Measurements from ENCODE around the gene TACC2. TPM values are rescaled to one million over a fixed set of nuclear protein-coding genes. Genes with fewer than 3 reads are reported as not detected.

The TACC2 gene
- total and polyA plus RNA-seq, 2 donors (not counting 1 experiment from before 2014, with no cell fraction given) = not detected

DNA sequence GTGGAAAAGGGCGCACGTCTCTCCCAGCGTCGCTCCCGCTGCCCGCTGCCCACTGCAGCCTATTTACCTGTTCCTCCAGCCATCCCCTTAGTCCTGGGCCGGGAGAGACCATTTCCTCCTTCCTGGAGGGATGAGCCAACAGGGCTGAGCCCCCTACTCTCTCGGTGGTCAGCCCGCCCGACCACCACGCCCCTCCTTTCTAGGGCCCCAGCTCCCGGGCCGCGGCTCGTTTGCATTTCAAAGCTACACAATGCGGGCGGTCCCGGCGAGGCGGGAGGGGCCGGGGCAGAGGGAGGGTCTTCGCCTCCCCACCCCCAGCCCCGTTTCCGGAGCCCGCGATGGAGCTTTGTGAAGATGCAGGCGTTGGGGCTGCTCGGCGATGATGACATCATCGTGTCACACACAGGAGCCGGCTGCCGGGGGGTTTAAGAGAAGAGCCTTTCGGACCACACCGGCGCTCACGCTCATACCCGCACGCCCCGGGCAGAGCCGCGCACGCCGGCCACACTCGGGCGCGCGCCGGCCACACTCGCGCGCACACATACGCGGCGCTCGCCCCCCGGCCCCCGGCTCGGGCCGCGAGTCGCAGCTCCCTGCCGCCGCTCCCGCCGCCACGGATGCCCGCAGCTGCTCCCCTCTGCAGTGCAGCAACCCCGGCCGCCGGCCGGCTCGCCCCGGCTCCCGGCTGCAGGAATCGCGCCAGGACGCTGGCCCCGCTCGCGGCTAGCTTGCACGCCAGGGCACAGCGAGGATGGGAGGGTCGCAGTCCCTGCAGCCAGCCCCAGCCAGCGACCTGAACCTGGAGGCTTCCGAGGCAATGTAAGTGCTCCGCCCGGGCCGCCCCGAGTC lies 174.4 kb downstream of the TACC2 start:
- Histone ChIP-seq H3K79me2 (ENCODE audit: control insufficient read depth, insufficient read depth, low read length) (no peaks in the 10 kb centered on the region), H3K4me2 (replicated peaks; ENCODE audit: low read depth, low read length, poor library complexity, severe bottlenecking) (peak overlapping the region; percentile 22), H2AFZ (ENCODE audit: insufficient read depth, low read depth, low read length, poor library complexity, severe bottlenecking) (no peak overlapping the region), H3K9ac (ENCODE audit: low read length) (no peak overlapping the region), H4K20me1 (ENCODE audit: control insufficient read depth, insufficient read depth, low read length, poor library complexity, severe bottlenecking) (no peaks in the 10 kb centered on the region), H3K36me3 (replicated peaks in 1 of 2; ENCODE audit: control extremely low read depth in 1 of 2, control insufficient read depth in 1 of 2, extremely low read depth in 1 of 2, insufficient read depth in 2 of 2, low read length in 1 of 2) (no peaks in the 10 kb centered on the region), H3K9me3 (ENCODE audit: control extremely low read depth in 1 of 3, control insufficient read depth in 2 of 3, insufficient read depth in 1 of 3, low read length in 2 of 3) (peaks cover 0 to 2% (median 0%) of the 10 kb centered on the region in 3 donors), H3K27ac (ENCODE audit: low read length in 2 of 2) (no peak overlapping the region), H3K27me3 (replicated peaks in 1 of 4; ENCODE audit: control extremely low read depth in 1 of 4, control insufficient read depth in 3 of 4, insufficient read depth in 4 of 4, low read length in 3 of 4) (peaks cover 0 to 45% (median 18%) of the 10 kb centered on the region in 4 experiments), H3K4me1 (ENCODE audit: control insufficient read depth in 2 of 2, insufficient read depth in 2 of 2, low read length in 2 of 2) (peaks cover 0 to 4% of the 10 kb centered on the region in 2 donors), H3K4me3 (ENCODE audit: control extremely low read depth in 1 of 5, extremely low read depth in 1 of 5, insufficient read depth in 1 of 5, low read depth in 2 of 5, low read length in 4 of 5) (no peak overlapping the region)
- peaks cover 68% of the 10 kb centered on the region for H3K27me3 Mint-ChIP-seq
- ATAC-seq (ENCODE audit: low read depth) (no peak), DNase-seq (no peak)
- no peak overlapping the region for H3K4me3 Mint-ChIP-seq
- H3K4me1 Mint-ChIP-seq = peaks cover 8% of the 10 kb centered on the region
- POLR2A ChIA-PET = no interaction called here
- H3K27ac Mint-ChIP-seq = no peak overlapping the region
- TF ChIP-seq EZH2 (IDR thresholded peaks at IDR 0.05; ENCODE audit: borderline replicate concordance, insufficient read depth, low read depth, low read length, poor library complexity, severe bottlenecking) (no peak), CTCF (IDR thresholded peaks at IDR 0.05) (no peak)
- intact Hi-C loops (cut with micrococcal nuclease) = no loop called here
- 2% methylated on average over 89 of the region's 89 CpGs for WGBS (ENCODE audit: insufficient coverage)
- H3K9me3 Mint-ChIP-seq (ENCODE audit: insufficient read depth) = no peaks in the 10 kb centered on the region
- CTCF ChIA-PET = no interaction called here

- TF ChIP-seq CTCF (IDR thresholded peaks at IDR 0.05) (no peak), EZH2 (IDR thresholded peaks at IDR 0.05; ENCODE audit: borderline replicate concordance, insufficient read depth, low read depth, low read length, poor library complexity, severe bottlenecking) (no peak)
- CTCF ChIA-PET = no interaction called here
- peaks cover 0 to 4% of the 10 kb centered on the region in 2 donors for H3K4me1 ChIP-seq (ENCODE audit: control insufficient read depth in 2 of 2, insufficient read depth in 2 of 2, low read length in 2 of 2)
- H3K36me3 ChIP-seq (replicated peaks in 1 of 2; ENCODE audit: control extremely low read depth in 1 of 2, control insufficient read depth in 1 of 2, extremely low read depth in 1 of 2, insufficient read depth in 2 of 2, low read length in 1 of 2) = no peaks in the 10 kb centered on the region
- peak overlapping the region; percentile 44 for H3K4me3 Mint-ChIP-seq
- peaks cover 0 to 2% (median 0%) of the 10 kb centered on the region in 3 donors for H3K9me3 ChIP-seq (ENCODE audit: control extremely low read depth in 1 of 3, control insufficient read depth in 2 of 3, insufficient read depth in 1 of 3, low read length in 2 of 3)
- no peak overlapping the region for H3K4me2 ChIP-seq (replicated peaks; ENCODE audit: low read depth, low read length, poor library complexity, severe bottlenecking)
- 6% methylated on average over 23 of the region's 25 CpGs for WGBS (ENCODE audit: insufficient coverage)
- POLR2A ChIA-PET = no interaction called here
- no peak overlapping the region for H3K27ac ChIP-seq (ENCODE audit: low read length in 2 of 2)
- peaks cover 62% of the 10 kb centered on the region for H3K27me3 Mint-ChIP-seq
- ATAC-seq (ENCODE audit: low read depth) (no peak), DNase-seq (no peak)
- intact Hi-C loops (cut with micrococcal nuclease) = no loop called here
- H3K27ac Mint-ChIP-seq = no peak overlapping the region
- no peaks in the 10 kb centered on the region for H3K9me3 Mint-ChIP-seq (ENCODE audit: insufficient read depth)
- H2AFZ ChIP-seq (ENCODE audit: insufficient read depth, low read depth, low read length, poor library complexity, severe bottlenecking) = no peak overlapping the region
- no peak overlapping the region for H3K4me3 ChIP-seq (ENCODE audit: control extremely low read depth in 1 of 5, extremely low read depth in 1 of 5, insufficient read depth in 1 of 5, low read depth in 2 of 5, low read length in 4 of 5)
- peaks cover 8% of the 10 kb centered on the region for H3K4me1 Mint-ChIP-seq
- peaks cover 0 to 45% (median 18%) of the 10 kb centered on the region in 4 experiments for H3K27me3 ChIP-seq (replicated peaks in 1 of 4; ENCODE audit: control extremely low read depth in 1 of 4, control insufficient read depth in 3 of 4, insufficient read depth in 4 of 4, low read length in 3 of 4)
- no peaks in the 10 kb centered on the region for H4K20me1 ChIP-seq (ENCODE audit: control insufficient read depth, insufficient read depth, low read length, poor library complexity, severe bottlenecking)
- no peaks in the 10 kb centered on the region for H3K79me2 ChIP-seq (ENCODE audit: control insufficient read depth, insufficient read depth, low read length)
- no peak overlapping the region for H3K9ac ChIP-seq (ENCODE audit: low read length)
Observed at GRCh38 chr10:122164023-122164601, 175.1 kb downstream of the TACC2 start.

Measured in B cell (primary cell).